HuH-7.5 (cell line): ENCODE results near the gene SSTR4.
"Not testable (repeated sequence)": the region's sequence is repeated elsewhere in the genome, so short reads cannot be mapped to it uniquely, and the experiment has no call there.

Source experiments
- DNase-seq: peaks from one replicate; pipeline ENCODE4 v3.0.0; 2011; ENCODE audit warnings: low spot score

Gene SSTR4, protein sequence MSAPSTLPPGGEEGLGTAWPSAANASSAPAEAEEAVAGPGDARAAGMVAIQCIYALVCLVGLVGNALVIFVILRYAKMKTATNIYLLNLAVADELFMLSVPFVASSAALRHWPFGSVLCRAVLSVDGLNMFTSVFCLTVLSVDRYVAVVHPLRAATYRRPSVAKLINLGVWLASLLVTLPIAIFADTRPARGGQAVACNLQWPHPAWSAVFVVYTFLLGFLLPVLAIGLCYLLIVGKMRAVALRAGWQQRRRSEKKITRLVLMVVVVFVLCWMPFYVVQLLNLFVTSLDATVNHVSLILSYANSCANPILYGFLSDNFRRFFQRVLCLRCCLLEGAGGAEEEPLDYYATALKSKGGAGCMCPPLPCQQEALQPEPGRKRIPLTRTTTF

DNA sequence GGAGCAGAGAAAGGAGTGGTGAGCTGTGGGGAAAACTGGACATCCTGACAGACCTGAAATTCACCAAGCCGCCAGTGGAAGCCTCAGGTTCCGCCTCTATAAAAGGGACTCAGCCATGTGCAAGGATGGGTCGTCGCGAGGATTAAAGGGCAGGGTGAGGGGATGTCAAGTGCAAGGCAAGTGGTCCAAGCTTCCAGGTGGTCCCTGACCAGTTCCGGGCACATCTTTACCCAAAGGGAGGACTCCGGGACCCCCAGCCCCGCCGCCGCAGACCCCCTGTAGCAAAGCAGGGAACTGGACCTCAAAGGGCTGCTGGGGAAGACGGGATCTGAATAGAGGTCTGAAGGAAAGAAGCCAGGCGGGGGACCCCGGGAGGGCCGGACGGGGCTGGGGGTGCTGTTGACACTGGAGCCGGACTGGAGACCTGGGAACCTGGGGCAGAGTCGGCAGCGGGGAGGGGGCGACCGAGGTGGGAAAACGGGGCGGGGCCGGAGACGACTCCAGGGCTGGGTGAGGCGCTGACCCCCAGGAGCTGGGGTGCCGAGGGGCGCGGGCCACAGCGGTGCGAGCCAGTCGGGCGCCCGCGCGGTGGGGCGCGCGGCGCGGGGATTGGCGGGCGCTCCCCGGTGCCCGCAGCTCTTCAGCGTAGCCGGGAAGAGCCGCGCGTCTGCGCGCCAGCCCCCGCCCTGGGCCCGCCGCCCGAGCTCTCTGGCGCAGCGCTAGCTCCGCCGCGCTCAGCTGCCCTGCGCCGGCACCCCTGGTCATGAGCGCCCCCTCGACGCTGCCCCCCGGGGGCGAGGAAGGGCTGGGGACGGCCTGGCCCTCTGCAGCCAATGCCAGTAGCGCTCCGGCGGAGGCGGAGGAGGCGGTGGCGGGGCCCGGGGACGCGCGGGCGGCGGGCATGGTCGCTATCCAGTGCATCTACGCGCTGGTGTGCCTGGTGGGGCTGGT is at the start of gene SSTR4:
Gene SSTR4, plus strand, starts transcription at position 592 of the 951 bp plus-strand sequence. Its CDS starts 172 bp downstream, at position 764.
- DNase-seq, result no peak

DNA sequence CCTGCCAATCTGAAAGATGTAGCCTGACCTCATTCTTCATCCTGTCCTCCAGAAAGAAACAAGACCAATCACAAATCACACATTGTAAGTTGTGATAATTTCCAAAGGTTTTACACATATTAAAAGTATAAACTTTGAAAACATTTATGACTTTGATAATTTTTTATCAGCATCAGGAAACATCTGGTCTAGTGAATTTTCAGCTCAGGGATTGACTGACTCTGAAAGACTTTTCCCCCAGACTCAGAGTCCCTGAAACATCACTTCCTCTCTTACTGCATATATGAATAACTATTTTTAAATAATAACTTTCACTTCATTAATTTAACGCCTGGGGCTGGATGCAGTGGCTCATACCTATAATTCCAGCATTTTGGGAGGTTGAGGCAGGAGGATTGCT is 48.5 kb upstream of the SSTR4 start:
- DNase-seq, result no peak

DNA sequence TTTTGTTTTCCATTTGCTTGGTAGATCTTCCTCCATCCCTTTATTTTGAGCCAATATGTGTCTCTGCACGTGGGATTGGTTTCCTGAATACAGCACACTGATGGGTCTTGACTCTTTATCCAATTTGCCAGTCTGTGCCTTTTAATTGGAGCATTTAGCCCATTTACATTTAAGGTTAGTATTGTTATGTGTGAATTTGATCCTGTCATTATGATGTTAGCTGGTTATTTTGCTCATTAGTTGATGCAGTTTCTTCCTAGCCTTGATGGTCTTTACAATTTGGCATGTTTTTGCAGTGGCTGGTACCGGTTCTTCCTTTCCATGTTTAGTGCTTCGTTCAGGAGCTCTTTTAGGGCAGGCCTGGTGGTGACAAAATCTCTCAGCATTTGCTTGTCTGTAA is 43.7 kb upstream of the SSTR4 start:
- DNase-seq, result not testable (repeated sequence)

DNA sequence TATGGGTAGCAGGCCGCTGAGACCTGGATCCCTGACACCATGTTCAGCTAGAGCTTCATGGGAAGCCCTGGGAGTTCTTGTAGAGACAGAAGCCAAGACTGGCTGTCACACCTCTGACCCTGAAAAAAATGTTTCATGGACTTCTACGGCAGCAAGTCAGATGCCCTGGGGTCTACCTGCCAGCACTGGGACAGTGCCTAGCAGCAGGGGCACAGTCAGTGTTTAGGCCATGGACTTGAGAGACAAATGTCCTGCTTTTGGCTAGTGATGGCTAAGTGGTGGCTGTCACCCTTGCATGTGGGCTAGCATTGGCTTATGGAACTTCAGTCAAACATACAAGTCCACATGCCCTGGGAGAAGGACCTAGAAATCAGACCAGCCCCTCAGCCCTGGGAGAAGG is 41.3 kb upstream of the SSTR4 start:
- no peak for DNase-seq

DNA sequence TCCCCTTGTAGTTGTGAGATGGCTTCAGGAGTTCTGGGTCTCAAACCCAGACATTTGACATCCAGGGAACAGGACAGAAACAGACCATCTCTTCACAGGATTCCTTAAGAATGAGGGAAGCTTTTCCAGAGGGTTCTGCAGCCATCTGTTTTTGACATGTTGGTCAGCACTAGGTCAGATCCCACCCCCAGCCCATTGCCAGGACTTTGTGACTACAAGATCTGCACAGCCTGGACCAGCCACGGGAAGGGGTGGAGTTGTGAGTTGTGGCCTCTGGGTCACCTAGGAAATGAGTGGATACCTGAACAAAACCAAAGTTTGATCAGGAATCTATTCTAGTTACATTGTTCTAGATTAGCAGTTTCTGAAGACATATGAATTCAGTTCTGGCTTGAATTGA is 39.2 kb upstream of the SSTR4 start:
- no peak for DNase-seq

DNA sequence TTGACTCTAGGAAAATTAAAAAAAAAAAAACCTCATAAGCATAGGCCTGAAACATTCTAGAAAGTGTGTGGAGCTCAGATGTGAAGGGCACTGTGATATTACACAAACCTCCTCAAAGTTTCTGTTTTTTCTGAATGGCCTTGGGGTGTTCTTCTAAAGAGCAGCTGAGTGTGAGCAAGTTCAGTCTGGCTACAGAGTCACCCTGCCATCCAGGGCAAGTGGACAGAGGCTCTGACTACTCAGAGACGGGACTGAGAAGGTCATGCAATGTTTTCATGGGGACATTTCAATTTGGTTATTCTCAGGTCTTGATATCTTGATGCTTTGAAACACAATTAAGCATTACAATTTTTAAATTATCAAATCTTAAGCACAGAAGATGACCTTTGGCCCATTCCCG is 36.6 kb upstream of the SSTR4 start:
- no peak for DNase-seq

DNA sequence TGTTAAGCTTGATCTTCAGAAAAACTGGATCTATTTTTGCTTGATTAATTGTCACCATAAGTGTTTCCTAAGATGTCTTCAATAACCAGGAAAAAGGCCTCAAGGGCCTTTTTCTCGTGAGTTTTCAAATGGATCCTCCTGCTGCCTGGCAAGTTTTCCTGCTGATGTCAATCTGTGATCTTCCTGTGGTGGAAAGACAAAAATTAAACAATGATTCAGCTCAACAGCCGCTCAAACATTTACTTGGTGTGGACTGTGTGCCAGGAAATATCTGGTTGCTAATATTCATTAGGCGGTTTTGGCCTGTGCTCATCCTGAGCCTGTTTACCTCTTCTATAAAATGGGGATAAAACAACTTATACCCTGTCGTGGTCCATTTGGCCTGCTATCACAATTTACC is 35.4 kb upstream of the SSTR4 start:
- DNase-seq, result no peak

DNA sequence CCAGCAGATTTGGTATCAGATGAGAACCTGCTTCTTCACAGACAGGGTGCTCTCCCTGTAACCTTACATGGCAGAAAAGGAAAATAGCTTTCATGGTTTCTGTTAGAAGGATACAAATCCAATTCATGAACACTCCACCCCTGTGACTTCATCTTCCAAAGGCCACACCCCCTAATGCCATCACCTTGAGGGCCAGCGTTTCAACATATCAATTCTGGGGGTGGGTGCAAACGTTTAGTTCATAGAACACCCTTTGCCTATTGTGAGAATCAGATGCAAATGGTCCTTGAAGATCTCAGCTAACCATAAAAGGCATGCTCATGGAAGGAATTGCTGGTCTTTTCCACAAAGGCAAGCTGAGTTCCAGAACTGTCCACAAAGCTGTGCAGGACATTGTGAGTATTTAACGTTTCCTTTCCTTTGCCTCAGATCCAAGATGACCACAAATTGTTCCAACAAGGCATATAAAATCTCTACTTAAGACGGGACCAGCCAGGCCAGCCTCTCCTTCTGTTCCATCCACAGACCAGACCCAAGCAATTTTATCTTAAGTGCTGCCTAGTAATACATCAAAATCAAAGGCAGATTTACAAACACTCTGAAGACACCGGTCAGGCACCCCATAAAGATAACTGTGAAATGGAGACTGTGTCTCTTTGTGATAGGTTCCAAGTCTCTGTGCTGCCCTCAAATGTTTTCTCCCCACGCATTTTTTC is 34.7 kb upstream of the SSTR4 start:
- DNase-seq, result no peak

DNA sequence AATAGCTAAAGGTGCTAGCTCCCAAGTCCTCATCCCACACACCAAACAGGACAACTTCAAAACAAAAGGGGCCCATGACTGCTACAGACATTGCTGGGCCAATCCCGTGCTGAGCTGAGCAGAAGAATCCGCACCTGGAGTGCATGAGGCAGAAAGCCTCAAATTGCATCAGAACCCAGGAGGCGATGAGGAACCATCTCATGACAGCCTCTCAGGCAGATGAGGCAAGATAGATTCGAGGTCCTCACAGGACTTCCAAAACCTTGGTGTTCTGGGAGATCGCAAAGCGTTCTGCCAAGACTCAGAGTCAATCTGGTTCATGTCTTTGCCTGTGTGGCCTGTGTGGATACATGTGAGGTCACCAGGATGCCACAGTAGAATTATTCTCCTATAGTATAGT is 32.8 kb upstream of the SSTR4 start:
- DNase-seq, result no peak

DNA sequence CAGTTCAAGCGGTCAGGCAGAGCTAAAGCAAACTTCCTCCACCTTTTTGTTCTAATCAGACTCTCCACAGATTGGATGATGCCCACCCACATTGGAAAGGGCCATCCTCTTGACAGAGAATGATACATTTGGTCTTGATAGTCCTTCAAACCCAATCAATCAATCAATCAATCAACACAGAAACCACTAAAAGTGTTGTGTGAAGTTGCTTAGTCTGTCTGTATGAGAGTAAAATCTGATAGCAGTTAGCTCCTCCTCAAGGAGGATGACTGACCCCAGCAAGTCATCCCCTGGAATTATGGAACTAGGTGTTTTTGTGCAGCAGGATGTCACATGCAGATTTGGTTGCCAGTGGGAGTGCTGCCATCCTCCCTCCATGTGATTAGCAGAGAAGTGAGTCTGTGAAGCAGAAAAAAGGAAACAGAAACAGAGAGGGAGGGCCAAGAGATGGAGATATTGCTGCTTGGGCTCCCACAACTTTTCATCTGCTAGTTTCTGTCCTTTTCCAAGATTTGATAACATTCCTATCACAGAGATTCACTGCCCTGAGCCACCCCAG is 32.0 kb upstream of the SSTR4 start:
- no peak for DNase-seq

DNA sequence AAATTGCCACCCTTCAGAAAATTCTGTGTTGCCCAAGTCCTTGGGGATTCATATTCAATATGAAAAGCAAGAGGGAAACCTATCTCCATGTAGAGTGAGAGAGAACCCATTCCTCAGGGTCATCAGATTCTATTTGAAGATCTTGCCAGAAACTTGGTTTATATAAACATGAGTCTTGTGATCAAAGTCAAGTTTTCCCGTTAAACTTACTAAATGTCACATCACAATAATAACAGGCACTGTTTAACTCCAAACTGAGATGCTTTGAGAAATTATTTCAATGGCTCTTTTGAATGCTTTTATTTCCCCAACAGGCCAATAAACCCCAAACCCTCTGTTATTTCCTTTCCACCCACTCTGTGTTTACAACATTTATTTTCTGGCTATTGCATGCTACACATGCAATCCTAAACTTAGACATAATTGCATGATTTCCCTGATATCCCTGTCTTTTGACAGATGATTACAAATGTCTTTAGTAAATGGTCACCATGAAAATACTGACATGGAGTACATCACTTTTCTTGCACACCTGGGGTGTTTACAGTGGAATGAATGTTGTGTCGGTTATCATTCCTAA is 31.1 kb upstream of the SSTR4 start:
- no peak for DNase-seq

DNA sequence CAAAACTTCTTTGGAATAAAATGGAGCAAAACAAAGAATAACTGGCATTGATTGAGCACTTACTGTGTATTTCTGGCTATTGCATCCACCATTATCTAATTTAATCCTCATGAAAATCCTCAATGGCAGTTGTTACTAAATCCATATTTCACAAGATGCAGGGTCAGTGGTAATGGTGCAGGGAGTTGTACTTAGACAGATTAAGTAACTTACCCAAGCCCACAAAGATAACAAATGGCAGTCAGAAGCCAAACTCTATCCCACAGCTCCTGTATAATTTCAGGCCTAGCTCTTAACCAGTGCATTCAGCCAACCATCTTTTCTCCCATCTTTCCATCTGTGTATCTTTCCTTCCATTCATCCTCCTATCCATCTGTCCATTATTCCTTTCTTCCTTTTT is 29.3 kb upstream of the SSTR4 start:
- DNase-seq, result no peak

DNA sequence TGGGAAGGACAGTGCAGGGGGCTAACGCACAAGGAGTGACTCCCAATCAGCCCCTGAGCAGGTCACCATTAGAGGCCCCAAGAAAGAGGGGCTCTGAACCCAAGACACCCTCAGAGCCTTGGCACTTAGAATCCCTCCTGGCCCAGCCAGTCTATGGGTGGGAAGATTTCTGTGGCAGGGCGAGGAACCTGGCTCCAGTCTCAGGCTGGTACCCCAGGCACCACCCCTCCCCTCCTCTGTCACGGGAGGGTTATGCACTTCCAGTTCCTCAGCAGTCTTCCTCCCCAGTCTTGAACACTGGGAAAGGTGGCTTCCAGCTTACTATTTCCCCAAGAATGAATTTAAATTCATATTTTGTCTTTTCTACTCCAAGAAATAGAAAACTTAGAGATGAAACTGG is 27.6 kb upstream of the SSTR4 start:
- no peak for DNase-seq

DNA sequence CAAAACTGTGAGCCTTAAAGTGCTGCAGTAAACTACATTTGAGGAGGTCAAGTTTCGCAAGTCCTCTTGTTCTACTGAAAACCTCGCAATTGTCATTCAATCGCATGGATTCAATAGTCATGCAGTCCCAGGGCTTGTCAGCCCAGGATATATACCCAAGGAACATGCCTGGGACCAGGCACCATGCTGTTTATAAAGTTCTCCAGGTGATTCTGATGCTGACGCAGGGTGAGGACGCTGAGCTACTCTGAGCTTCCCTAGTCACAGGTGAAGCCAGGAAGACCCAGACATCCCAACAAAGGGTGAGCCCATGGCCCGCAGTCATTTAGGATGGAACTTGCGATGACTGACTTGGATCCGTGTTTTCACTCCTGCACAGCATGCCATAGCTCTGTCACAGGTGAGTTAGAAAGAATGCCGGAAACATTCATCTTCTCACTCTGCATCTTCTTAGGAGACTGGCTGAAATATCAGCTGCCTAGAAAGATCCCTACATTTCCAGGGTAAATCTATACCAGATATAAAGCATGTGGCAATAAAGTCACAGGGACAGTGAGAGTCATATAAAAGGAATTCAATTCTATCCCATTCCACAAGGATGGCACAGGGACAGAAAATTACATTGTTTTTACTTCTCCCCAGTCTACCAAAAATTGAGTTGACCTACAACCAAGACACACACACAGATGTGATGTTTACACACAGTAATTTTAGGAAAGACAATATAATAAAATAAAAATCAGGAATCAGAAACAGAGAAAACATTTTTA is 27.0 kb upstream of the SSTR4 start:
- no peak for DNase-seq

DNA sequence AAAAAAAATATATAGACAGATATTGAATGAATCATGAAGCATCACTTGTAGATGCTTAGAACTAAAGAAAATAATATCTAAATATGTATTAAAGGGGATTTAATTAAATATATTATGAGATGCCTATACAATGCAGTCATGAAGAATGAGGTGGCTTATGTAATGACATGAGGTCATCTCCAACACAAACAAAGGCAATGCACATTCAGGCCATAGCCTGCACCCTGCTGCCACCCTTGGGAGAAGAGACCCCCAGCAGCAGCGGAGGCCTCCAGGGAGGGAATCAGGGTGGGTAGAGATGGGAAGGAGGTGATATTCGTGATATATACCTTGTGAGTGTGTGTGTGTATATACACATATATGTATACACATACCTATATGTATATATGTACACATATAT is 26.4 kb upstream of the SSTR4 start:
- no peak for DNase-seq

DNA sequence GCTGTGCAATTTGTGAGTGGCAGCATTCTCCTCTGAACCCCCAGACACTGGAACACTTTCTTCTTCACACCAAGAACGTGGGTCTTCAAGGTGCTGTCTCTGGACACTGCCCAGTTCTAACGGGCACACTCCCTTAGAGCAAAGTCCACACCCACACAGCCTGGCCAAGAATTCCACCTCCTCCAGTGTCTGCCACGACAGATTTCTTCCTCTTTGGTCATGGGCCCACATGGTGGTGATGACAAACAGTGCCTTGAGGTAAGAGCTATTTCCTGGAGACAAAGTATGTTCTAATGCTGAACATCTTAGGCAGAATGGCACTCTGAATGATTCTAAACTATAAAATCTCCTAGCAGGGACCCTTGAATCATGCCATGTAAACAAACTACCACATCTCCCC is 25.5 kb upstream of the SSTR4 start:
- DNase-seq, result no peak

DNA sequence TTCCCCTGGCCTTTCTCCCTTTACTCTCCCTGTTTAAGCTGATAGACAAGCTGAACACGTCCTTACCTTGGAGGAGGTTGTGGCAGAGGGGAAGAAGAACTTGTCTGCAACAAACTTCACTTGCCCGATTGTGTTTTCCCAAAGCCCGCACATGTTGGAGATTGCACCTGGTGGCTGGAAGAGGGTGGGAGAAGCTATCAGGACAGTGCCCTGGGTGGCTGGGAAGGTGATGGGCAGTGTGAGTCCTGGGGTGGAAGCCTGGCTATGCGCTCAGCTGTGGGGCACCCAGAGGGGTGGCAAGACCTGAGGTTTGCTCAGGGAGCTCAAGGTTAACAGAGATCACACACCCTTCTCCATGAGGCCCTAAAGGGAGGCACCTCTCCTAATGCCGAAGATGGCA is 25.0 kb upstream of the SSTR4 start:
- DNase-seq, result no peak

DNA sequence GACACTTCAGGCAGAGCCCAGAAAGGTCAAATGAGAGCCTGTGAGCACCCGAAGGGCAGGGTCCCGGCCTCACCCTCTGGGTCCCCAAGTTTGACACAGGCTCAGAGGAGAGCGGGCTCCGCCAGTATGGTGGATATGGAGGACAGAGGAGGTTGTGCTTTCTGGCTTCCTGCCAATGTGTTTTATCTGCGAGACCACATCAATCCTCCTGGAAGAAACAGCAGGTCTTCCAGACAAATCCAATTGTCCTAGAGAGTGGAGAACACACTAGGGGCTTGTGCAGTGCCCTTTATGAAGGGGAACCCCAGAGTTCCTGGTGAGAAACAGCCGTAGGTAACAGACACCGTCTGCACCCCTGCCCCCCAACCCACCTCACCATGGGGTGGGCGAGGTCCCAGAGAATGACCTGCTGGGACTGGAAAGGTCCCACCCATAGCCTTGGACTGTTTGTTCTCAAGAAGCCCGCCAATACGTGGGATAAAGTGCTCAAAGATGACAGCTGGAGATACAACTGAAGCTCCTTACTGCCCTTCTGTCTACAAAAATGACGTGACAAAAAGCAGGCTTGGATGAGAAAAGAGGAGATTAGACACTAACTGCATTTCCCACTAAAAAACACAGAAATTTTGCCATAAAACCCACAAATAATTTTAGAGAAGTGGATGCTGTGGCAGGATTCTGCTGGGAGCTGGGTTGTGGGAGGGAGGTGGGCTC is 23.9 kb upstream of the SSTR4 start:
- DNase-seq, result no peak

DNA sequence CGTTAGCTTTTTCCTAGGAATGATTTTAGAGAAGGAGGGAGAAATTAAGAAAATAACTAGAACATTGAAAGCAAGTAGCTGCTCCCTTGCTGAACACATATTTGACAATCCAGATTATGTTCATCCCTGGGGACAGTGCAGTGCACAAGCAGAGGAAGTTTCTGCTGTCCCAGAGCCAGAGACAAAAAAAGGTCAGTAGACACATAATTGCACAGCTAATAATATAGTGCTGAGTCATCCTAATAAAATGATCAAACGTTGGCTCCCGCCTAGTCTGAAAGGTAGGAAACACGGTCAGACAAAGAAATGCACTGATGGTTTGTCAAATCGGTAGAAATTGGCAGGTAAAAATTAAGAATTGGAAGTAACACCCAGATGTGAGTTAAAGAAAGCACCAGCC is 21.7 kb upstream of the SSTR4 start:
- no peak for DNase-seq

DNA sequence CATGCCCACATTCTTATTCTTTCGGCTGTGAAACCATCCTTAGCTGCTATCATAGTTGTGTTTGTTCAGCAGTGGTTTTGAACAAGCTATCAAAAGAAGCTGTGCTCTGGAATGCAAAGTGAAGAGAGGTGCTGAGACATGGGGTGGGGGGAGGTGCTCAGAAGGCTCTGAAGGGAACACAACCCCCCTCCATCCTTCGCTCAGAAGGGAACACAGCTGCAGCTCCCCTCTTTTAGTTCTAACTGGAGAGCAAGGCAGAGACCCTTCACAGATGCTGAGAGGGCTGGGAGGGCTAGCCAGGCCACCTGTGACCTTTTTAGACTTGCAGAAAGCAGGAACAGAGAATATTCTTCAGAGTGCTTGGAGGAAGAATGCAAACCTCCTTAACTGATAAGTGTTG is 17.6 kb upstream of the SSTR4 start:
- no peak for DNase-seq
